Neutrophil (primary cell): ENCODE results near the gene PCLO.

Experiments
- H3K27ac ChIP-seq: fragments of 200-600 bp; sonication (generic); 2 replicates; pipeline ENCODE4 v1.5.1; 2016; ENCODE audit warnings: mild to moderate bottlenecking, moderate library complexity
- H3K27me3 ChIP-seq: fragments of 200-600 bp; sonication (generic); 2 replicates; pipeline ENCODE4 v1.6.0; 2016; ENCODE audit warnings: mild to moderate bottlenecking
- H3K36me3 ChIP-seq: fragments of 200-600 bp; sonication (generic); 2 replicates; pipeline ENCODE4 v1.5.1; 2017
- H3K4me1 ChIP-seq, 2 experiments: fragments of 200-600 bp in 1 of 2; sonication (generic) in 1 of 2; 1 replicate in 1 of 2; 2 replicates in 1 of 2; pipeline versions ENCODE4 v1.5.1 to v1.6.1; 2013 to 2016; ENCODE audit warnings: low read depth in 1 of 2, low read length in 1 of 2, mild to moderate bottlenecking in 1 of 2, moderate library complexity in 1 of 2; ENCODE audit not compliant: control insufficient read depth in 1 of 2, insufficient read depth in 1 of 2
- H3K4me3 ChIP-seq, 2 experiments: fragments of 200-600 bp in 1 of 2; sonication (generic) in 1 of 2; 1 replicate in 1 of 2; 2 replicates in 1 of 2; pipeline ENCODE4 v1.5.1; 2013 to 2016; ENCODE audit warnings: low read depth in 1 of 2, low read length in 1 of 2, mild to moderate bottlenecking in 1 of 2, moderate library complexity in 1 of 2
- H3K9me3 ChIP-seq: fragments of 200-600 bp; sonication (generic); 2 replicates; pipeline ENCODE4 v1.5.1; 2016
- TF ChIP-seq, protein P1 (sequence below): fragments of 200-600 bp; sonication (generic); IDR thresholded peaks from 2 replicates; pipeline ENCODE4 v1.5.1; 2016; ENCODE audit warnings: antibody characterized with exemption

Gene PCLO

DNA sequence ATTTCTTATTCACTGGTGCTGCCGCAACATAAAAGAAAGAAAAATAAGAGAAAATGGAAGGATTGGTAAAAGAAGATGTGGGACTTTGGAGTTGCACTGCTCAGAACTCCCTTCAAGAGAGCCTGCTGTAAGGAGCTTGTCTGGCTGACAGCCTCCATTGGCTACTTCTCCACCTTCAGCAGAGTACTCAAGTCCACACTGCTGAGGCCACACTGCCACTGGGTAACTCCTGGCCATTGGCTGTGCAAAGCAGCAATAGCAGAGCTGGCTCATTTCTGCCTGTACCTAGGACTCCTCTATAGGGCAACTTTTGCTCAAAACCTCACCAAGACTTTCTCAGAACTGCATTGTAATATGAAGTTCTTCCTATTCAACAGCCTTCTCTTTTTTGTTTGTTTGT, 38.7 kb upstream of the PCLO start:
- Histone ChIP-seq H3K9me3 (no peaks in the 10 kb centered on the region), H3K27me3 (no peaks in the 10 kb centered on the region), H3K27ac (no peak overlapping the region), H3K36me3 (no peaks in the 10 kb centered on the region), H3K4me1 (no peaks in the 10 kb centered on the region), H3K4me3 (no peak overlapping the region)
- TF ChIP-seq, protein P1, sequence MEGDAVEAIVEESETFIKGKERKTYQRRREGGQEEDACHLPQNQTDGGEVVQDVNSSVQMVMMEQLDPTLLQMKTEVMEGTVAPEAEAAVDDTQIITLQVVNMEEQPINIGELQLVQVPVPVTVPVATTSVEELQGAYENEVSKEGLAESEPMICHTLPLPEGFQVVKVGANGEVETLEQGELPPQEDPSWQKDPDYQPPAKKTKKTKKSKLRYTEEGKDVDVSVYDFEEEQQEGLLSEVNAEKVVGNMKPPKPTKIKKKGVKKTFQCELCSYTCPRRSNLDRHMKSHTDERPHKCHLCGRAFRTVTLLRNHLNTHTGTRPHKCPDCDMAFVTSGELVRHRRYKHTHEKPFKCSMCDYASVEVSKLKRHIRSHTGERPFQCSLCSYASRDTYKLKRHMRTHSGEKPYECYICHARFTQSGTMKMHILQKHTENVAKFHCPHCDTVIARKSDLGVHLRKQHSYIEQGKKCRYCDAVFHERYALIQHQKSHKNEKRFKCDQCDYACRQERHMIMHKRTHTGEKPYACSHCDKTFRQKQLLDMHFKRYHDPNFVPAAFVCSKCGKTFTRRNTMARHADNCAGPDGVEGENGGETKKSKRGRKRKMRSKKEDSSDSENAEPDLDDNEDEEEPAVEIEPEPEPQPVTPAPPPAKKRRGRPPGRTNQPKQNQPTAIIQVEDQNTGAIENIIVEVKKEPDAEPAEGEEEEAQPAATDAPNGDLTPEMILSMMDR: no peak

DNA sequence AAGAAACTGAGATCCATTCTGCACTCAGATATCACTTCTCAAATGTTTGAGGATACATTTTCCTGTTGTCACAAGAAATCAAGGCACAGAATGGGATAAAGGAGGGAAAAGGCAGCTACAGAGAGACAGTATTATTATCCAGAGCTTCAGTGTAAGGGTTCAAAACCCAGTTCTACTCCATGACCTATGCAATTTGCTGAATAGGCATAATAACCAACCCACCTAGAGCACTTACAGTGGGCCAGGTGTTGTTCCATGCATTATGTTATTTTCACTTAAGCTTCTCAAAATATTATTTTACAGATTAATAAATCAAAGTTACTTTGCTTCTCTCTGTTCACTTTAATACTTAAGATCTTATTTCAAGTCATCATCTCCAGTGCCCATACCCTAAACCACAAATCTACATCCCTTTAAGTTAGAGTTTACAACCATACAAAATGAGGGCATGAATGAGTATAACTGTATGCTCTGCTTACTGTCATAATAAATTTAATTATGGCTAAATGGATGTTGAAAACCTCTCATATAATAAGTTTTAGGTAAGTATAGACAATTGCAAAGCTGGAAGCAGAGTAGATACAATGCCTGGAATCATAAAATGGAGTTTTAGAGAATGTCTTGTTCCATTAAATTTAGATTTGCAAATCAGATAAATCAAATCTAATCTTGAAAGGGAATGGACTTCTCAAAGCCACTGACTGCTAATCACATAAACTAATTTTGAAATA, 28.1 kb upstream of the PCLO start:
- TF ChIP-seq, protein P1: no peak
- Histone ChIP-seq H3K4me1 (no peaks in the 10 kb centered on the region), H3K4me3 (no peak overlapping the region), H3K36me3 (no peaks in the 10 kb centered on the region), H3K27me3 (no peaks in the 10 kb centered on the region), H3K9me3 (no peaks in the 10 kb centered on the region), H3K27ac (no peak overlapping the region)

DNA sequence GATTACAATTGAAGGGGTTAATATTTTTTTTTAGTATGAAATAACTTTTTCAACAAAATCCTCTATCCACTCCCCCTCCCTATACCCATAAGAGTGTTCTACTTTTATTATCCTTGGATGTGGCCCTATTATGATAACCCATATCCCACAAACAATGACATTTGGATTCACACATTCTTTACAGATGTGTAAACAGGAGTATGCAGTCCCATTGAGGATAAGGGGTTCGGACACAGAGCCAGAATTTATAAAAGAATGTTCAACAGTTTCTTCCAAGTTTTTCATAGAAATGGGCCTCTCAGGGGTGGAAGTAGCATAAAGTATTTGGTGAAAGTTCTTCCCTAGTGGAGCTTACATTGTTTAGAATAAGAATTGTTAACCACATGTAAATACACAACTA, 16.1 kb upstream of the PCLO start:
- Histone ChIP-seq H3K4me1 (no peaks in the 10 kb centered on the region), H3K36me3 (no peaks in the 10 kb centered on the region), H3K9me3 (no peaks in the 10 kb centered on the region), H3K27ac (no peak overlapping the region), H3K4me3 (no peak overlapping the region), H3K27me3 (no peaks in the 10 kb centered on the region)
- TF ChIP-seq, protein P1: no peak

DNA sequence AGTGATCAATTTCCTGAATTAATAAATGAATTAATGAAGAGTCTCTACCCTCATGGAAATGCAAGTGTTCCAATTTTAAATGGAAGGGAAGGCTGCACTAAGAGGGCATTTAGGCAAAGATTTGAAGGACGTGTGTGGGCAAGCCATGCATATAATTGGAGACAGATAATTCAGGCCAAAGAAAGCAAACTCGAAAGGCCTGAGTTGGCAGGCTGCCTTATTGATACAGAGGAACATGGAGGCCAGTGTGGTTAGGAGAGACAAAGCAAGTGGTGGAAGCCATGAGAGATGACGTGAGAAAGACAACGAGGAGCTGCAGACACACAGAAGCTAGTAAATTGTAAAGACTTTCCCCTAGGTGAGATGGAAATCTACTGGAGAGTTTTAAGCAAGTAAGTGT, 15.4 kb upstream of the PCLO start:
- Histone ChIP-seq H3K4me3 (no peak overlapping the region), H3K36me3 (no peaks in the 10 kb centered on the region), H3K27ac (no peak overlapping the region), H3K27me3 (no peaks in the 10 kb centered on the region), H3K4me1 (no peaks in the 10 kb centered on the region), H3K9me3 (no peaks in the 10 kb centered on the region)
- TF ChIP-seq, protein P1: no peak

DNA sequence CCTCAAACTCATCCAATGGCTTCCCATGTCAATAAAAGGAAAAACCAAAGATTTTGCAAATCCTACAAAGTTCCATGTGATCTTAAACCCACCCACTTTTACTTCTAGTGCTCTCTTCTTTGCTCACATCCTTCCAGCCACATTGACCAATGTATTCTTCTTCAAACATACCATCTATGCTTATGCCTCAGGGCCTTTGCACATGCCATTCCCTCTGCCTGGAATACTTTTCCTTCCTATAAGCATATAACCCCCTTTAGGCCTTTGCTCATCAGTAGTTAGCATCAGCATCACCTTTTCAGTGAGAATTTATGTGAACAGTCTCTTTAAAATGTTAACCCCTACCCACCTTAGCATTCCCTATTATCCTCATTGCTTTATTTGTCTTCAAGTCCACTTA, 11.0 kb upstream of the PCLO start:
- no peaks in the 10 kb centered on the region for H3K9me3 ChIP-seq
- no peaks in the 10 kb centered on the region for H3K27me3 ChIP-seq
- TF ChIP-seq, protein P1: no peak
- no peaks in the 10 kb centered on the region for H3K36me3 ChIP-seq
- H3K27ac ChIP-seq: no peak overlapping the region
- no peak overlapping the region for H3K4me3 ChIP-seq
- H3K4me1 ChIP-seq: no peaks in the 10 kb centered on the region
